SK-N-SH (cell line): ENCODE results near the gene RAVER2. TPM values are rescaled to one million over a fixed set of nuclear protein-coding genes. Genes with fewer than 3 reads are reported as not detected.

Source experiments
- CTCF ChIA-PET: fragments of 300-600, 350-600 bp; formaldehyde crosslinking; extraction: SDS; loops from one replicate; lab custom pipeline; 2021; lab: Yijun Ruan, JAX
- POLR2A ChIA-PET: fragments of 350-600 bp; sonication (Branson Sonifier 250); formaldehyde crosslinking; extraction: SDS; loops from one replicate; lab custom pipeline; 2020; ENCODE audit warnings: antibody characterized with exemption, inconsistent platforms; lab: Yijun Ruan, JAX
- DNase-seq: peaks from one replicate; pipeline ENCODE4 v3.0.0; 2012
- H2AFZ ChIP-seq: fragments of 200-600 bp; sonication (generic); 2 replicates; pipeline ENCODE4 v1.8.1; 2016; ENCODE audit warnings: antibody characterized with exemption, mild to moderate bottlenecking, low read depth
- H3F3A ChIP-seq: fragments of 200-600 bp; sonication (generic); replicated peaks from 2 replicates; pipeline ENCODE3; 2016; ENCODE audit warnings: antibody characterized with exemption, mild to moderate bottlenecking; ENCODE audit not compliant: insufficient read depth
- H3K27ac ChIP-seq, 2 experiments: fragments of 200-500 bp in 1 of 2; fragments of 200-600 bp in 1 of 2; sonication (Bioruptor generic) in 1 of 2; sonication (generic), shearing (Covaris generic) in 1 of 2; 2 replicates each; pipeline versions ENCODE4 v1.5.1 to v1.6.1; 2014 to 2016; ENCODE audit warnings: low read depth in 2 of 2, inconsistent platforms in 1 of 2, low read length in 1 of 2, mild to moderate bottlenecking in 1 of 2, mixed read lengths in 1 of 2
- H3K27me3 ChIP-seq: fragments of 200-600 bp; sonication (generic), shearing (Covaris generic); 2 replicates; pipeline ENCODE4 v1.6.1; 2016; ENCODE audit warnings: mixed run types; ENCODE audit not compliant: insufficient read depth
- H3K36me3 ChIP-seq, 2 experiments: fragments of 200-500 bp in 1 of 2; fragments of 200-600 bp in 1 of 2; sonication (Bioruptor generic) in 1 of 2; sonication (generic) in 1 of 2; replicated peaks in 1 of 2; 2 replicates each; pipeline versions ENCODE3 to v1.5.1; 2014 to 2016; ENCODE audit warnings: low read length in 1 of 2, mild to moderate bottlenecking in 1 of 2; ENCODE audit not compliant: insufficient read depth in 2 of 2, control insufficient read depth in 1 of 2
- H3K4me1 ChIP-seq, 2 experiments: fragments of 200-500 bp in 1 of 2; fragments of 200-600 bp in 1 of 2; sonication (Bioruptor generic) in 1 of 2; sonication (generic), shearing (Covaris generic) in 1 of 2; 2 replicates each; pipeline versions ENCODE4 v1.5.1 to v1.6.1; 2014 to 2016; ENCODE audit warnings: low read depth in 1 of 2, low read length in 1 of 2, mixed run types in 1 of 2; ENCODE audit not compliant: insufficient read depth in 2 of 2, control insufficient read depth in 1 of 2
- H3K4me2 ChIP-seq: fragments of 200-600 bp; sonication (generic), shearing (Covaris generic); 2 replicates; pipeline ENCODE4 v1.6.1; 2017; ENCODE audit warnings: mixed run types
- H3K4me3 ChIP-seq, 2 experiments: fragments of 200-500 bp in 1 of 2; fragments of 200-600 bp in 1 of 2; sonication (Bioruptor generic) in 1 of 2; sonication (generic), shearing (Covaris generic) in 1 of 2; 2 replicates each; pipeline versions ENCODE4 v1.5.1 to v1.8.1; 2014 to 2016; ENCODE audit warnings: low read depth in 2 of 2, inconsistent platforms in 1 of 2, low read length in 1 of 2, mild to moderate bottlenecking in 1 of 2, mixed read lengths in 1 of 2, moderate library complexity in 1 of 2
- H3K79me2 ChIP-seq: fragments of 200-600 bp; sonication (generic); 2 replicates; pipeline ENCODE4 v1.8.1; 2017; ENCODE audit warnings: mild to moderate bottlenecking; ENCODE audit not compliant: insufficient read depth
- H3K9ac ChIP-seq: fragments of 200-600 bp; sonication (generic); 2 replicates; pipeline ENCODE4 v1.6.1; 2017; ENCODE audit warnings: mixed run types
- H3K9me2 ChIP-seq: fragments of 200-600 bp; sonication (generic); 2 replicates; pipeline ENCODE4 v1.6.1; 2017; ENCODE audit warnings: mixed run types
- H3K9me3 ChIP-seq: fragments of 200-600 bp; sonication (generic); 2 replicates; pipeline ENCODE4 v1.6.1; 2017; ENCODE audit warnings: mixed run types, mild to moderate bottlenecking, moderate library complexity
- H4K20me1 ChIP-seq: fragments of 200-600 bp; sonication (generic); 2 replicates; pipeline ENCODE4 v1.6.1; 2017; ENCODE audit warnings: mild to moderate bottlenecking, mixed run types; ENCODE audit not compliant: insufficient read depth
- CHD2 ChIP-seq: fragments of 150-350 bp; IDR thresholded peaks from 2 replicates; pipeline ENCODE4 v1.6.1; 2018; ENCODE audit warnings: low read length; ENCODE audit not compliant: partially characterized antibody
- EP300 ChIP-seq, 2 experiments: IDR thresholded peaks; 2 replicates each; pipeline versions ENCODE4 v1.4.0 to v1.6.1; 2012; ENCODE audit warnings: borderline replicate concordance in 1 of 2, low read depth in 1 of 2, low read length in 1 of 2
- FOXM1 ChIP-seq: IDR thresholded peaks from 2 replicates; pipeline ENCODE4 v1.4.0; 2012; ENCODE audit warnings: low read depth, mild to moderate bottlenecking
- GABPA ChIP-seq: IDR thresholded peaks from 2 replicates; pipeline ENCODE4 v1.4.0; 2012; ENCODE audit warnings: low read depth, mild to moderate bottlenecking
- GATA2 ChIP-seq: sonication (generic); formaldehyde crosslinking; IDR thresholded peaks from 2 replicates; pipeline ENCODE4 v1.5.0; 2020; ENCODE audit warnings: mild to moderate bottlenecking, missing genetic modification reagents
- JUND ChIP-seq: IDR thresholded peaks from 2 replicates; pipeline ENCODE4 v1.4.0; 2012
- MAX ChIP-seq: IDR thresholded peaks from 2 replicates; pipeline ENCODE4 v1.4.0; 2012; ENCODE audit warnings: low read depth
- MEF2A ChIP-seq: IDR thresholded peaks from 2 replicates; pipeline ENCODE4 v1.4.0; 2012; ENCODE audit warnings: low read depth, borderline replicate concordance
- NFIC ChIP-seq: IDR thresholded peaks from 2 replicates; pipeline ENCODE4 v1.4.0; 2012; ENCODE audit warnings: borderline replicate concordance
- RCOR1 ChIP-seq: fragments of 150-350 bp; IDR thresholded peaks from 2 replicates; pipeline ENCODE4 v1.6.1; 2017; ENCODE audit warnings: antibody characterized with exemption, low read length
- RFX5 ChIP-seq: IDR thresholded peaks from 2 replicates; pipeline ENCODE4 v1.6.1; 2012; ENCODE audit warnings: mild to moderate bottlenecking, improper control_type of control experiment, low read length
- RXRA ChIP-seq: IDR thresholded peaks from 2 replicates; pipeline ENCODE4 v1.4.0; 2012; ENCODE audit warnings: low read depth, mild to moderate bottlenecking, borderline replicate concordance
- SIN3A ChIP-seq: IDR thresholded peaks from 2 replicates; pipeline ENCODE4 v1.6.1; 2012; ENCODE audit warnings: low read depth, mild to moderate bottlenecking, low read length, moderate library complexity, borderline replicate concordance
- TCF12 ChIP-seq: IDR thresholded peaks from 2 replicates; pipeline ENCODE4 v1.4.0; 2012
- USF2 ChIP-seq: fragments of 150-350 bp; IDR thresholded peaks from 2 replicates; pipeline ENCODE4 v1.6.1; 2017; ENCODE audit warnings: antibody characterized with exemption, low read length, low read depth, borderline replicate concordance
- WGBS: methylation state at CpG from one replicate; pipeline ENCODE4 v1.1.6; 2017; ENCODE audit warnings: low lambda C conversion rate; 5-methylcytosine and 5-hydroxymethylcytosine counted together
- polyA plus RNA-seq, 3 experiments: library from polyadenylated mRNA; depleted of rRNA; stranded (reverse); fragments of >200 nt; gene quantifications; 2 replicates each; pipeline ENCODE4 v1.2.3, GENCODE V29; 2012
- TF ChIP-seq, protein P1 (sequence below): IDR thresholded peaks from 2 replicates; pipeline ENCODE4 v1.4.0; 2012; ENCODE audit warnings: low read depth, borderline replicate concordance
- TF ChIP-seq, protein P2 (sequence below): IDR thresholded peaks from 2 replicates; pipeline ENCODE4 v1.4.0; 2012; ENCODE audit warnings: low read depth, borderline replicate concordance
- TF ChIP-seq, protein P3 (sequence below): fragments of 200-600 bp; sonication (generic); IDR thresholded peaks from 2 replicates; pipeline ENCODE4 v1.6.1; 2017; ENCODE audit warnings: antibody characterized with exemption, mild to moderate bottlenecking, moderate library complexity
- TF ChIP-seq, protein P4 (sequence below): IDR thresholded peaks from 2 replicates; pipeline ENCODE4; 2012

Gene RAVER2
- polyA plus RNA-seq, 1 of the 3 experiments (the other 2 are of a cell fraction), result 7.3 TPM

DNA sequence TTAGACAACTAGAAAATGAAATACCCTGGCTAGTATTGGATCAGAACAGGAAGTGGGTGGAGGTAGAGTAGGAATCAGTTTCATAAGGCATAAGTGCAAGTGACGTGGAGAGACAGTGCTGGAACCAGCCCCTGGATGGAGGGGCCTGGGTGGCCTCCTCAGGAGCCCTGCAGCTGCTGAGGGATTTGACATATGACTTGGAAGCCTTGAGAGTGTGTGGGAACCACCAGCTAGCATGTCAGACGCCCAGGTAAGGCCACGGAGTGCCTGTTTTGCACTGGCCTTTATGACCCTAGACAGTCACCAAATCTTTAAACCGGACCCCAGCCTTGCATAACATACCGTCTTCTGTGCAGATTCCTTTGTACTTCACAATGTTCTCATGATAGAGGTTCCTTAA, 94.4 kb downstream of the RAVER2 start:
- CTCF ChIA-PET, result interaction anchor here (1.0 to 1.3 kb wide), 2 partner anchors 14 to 35 kb away, joined by 3 to 6 read pairs; no protein-coding TSS in a partner anchor

DNA sequence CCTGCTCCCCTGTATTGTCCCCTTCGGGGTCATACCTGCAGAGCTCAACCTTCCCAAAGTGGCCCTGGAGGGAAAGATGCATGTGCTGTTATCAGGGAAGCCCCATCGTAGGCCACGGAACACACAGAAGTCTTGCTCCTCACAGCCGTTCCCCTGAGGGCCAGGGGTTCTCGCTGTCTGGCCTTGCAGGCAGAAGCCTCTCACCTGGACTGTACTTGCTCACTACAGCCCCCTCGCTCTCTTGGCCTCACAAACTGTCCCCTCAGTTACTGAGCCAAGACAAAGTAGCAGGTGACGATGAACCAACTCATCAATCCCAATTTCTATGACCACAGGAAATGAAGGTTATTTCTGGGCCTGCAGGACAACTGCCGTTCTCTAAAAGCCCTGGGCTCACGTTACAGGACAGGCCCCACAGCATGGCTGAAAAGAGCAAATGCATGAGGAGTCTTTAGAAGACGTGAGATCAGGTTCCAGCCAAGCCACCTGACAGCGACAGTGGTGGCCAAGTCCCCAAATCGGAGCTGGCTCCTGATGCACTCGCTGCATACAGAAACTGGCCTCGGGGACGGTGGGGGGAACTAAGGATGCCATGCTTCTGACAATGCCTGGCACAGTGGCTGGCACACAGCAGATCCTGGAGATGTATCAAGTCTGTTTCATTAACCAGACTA, 95.0 kb downstream of the RAVER2 start:
- no peaks in the 10 kb centered on the region for H3K9me3 ChIP-seq
- ChIA-PET POLR2A (no interaction called here), CTCF (interaction anchor here (1.0 to 1.3 kb wide), 2 partner anchors 15 to 34 kb away, joined by 3 to 6 read pairs; no protein-coding TSS in a partner anchor)
- no peak for TF ChIP-seq CHD2
- no peak for TF ChIP-seq MEF2A
- TF ChIP-seq RXRA, result no peak
- TF ChIP-seq RFX5, result no peak
- TF ChIP-seq, protein P1, sequence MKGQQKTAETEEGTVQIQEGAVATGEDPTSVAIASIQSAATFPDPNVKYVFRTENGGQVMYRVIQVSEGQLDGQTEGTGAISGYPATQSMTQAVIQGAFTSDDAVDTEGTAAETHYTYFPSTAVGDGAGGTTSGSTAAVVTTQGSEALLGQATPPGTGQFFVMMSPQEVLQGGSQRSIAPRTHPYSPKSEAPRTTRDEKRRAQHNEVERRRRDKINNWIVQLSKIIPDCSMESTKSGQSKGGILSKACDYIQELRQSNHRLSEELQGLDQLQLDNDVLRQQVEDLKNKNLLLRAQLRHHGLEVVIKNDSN, result no peak
- no peak for TF ChIP-seq NFIC
- TF ChIP-seq TCF12, result no peak
- no peak for TF ChIP-seq USF2
- TF ChIP-seq GABPA, result no peak
- no peak for TF ChIP-seq RCOR1
- TF ChIP-seq, protein P2, sequence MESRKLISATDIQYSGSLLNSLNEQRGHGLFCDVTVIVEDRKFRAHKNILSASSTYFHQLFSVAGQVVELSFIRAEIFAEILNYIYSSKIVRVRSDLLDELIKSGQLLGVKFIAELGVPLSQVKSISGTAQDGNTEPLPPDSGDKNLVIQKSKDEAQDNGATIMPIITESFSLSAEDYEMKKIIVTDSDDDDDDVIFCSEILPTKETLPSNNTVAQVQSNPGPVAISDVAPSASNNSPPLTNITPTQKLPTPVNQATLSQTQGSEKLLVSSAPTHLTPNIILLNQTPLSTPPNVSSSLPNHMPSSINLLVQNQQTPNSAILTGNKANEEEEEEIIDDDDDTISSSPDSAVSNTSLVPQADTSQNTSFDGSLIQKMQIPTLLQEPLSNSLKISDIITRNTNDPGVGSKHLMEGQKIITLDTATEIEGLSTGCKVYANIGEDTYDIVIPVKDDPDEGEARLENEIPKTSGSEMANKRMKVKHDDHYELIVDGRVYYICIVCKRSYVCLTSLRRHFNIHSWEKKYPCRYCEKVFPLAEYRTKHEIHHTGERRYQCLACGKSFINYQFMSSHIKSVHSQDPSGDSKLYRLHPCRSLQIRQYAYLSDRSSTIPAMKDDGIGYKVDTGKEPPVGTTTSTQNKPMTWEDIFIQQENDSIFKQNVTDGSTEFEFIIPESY, result no peak
- no peak for TF ChIP-seq EP300 (IDR thresholded peaks at IDR 0.05; ENCODE audit: borderline replicate concordance in 1 of 2, low read depth in 1 of 2, low read length in 1 of 2)
- no peak for TF ChIP-seq GATA2 (CRISPR knock-in tag)
- TF ChIP-seq JUND, result no peak
- no peak for TF ChIP-seq SIN3A
- no peak for TF ChIP-seq MAX

More for the DNA sequence above, 94.4 kb downstream of the RAVER2 start:
- DNase-seq, result no peak
- POLR2A ChIA-PET, result no interaction called here
- H3K4me1 ChIP-seq, result peaks cover 0 to 7% of the 10 kb centered on the region in 2 experiments; a peak in 2 of 4 replicates
- H3F3A ChIP-seq, result peaks cover 13% of the 10 kb centered on the region
- H3K4me2 ChIP-seq, result no peak overlapping the region
- no peak overlapping the region for H2AFZ ChIP-seq
- H3K79me2 ChIP-seq, result no peaks in the 10 kb centered on the region
- H3K27ac ChIP-seq, result no peak overlapping the region
- TF ChIP-seq GATA2 (CRISPR knock-in tag) (no peak), FOXM1 (no peak)
- TF ChIP-seq, protein P3, sequence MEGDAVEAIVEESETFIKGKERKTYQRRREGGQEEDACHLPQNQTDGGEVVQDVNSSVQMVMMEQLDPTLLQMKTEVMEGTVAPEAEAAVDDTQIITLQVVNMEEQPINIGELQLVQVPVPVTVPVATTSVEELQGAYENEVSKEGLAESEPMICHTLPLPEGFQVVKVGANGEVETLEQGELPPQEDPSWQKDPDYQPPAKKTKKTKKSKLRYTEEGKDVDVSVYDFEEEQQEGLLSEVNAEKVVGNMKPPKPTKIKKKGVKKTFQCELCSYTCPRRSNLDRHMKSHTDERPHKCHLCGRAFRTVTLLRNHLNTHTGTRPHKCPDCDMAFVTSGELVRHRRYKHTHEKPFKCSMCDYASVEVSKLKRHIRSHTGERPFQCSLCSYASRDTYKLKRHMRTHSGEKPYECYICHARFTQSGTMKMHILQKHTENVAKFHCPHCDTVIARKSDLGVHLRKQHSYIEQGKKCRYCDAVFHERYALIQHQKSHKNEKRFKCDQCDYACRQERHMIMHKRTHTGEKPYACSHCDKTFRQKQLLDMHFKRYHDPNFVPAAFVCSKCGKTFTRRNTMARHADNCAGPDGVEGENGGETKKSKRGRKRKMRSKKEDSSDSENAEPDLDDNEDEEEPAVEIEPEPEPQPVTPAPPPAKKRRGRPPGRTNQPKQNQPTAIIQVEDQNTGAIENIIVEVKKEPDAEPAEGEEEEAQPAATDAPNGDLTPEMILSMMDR, result no peak
- TF ChIP-seq, protein P4, sequence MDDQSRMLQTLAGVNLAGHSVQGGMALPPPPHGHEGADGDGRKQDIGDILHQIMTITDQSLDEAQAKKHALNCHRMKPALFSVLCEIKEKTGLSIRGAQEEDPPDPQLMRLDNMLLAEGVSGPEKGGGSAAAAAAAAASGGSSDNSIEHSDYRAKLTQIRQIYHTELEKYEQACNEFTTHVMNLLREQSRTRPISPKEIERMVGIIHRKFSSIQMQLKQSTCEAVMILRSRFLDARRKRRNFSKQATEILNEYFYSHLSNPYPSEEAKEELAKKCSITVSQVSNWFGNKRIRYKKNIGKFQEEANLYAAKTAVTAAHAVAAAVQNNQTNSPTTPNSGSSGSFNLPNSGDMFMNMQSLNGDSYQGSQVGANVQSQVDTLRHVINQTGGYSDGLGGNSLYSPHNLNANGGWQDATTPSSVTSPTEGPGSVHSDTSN, result no peak
- no peak overlapping the region for H3K4me3 ChIP-seq
- no peaks in the 10 kb centered on the region for H4K20me1 ChIP-seq
- H3K9me3 ChIP-seq, result no peaks in the 10 kb centered on the region
- no peaks in the 10 kb centered on the region for H3K9me2 ChIP-seq
- H3K9ac ChIP-seq, result no peak overlapping the region
- 87% methylated on average over 5 of the region's 5 CpGs for WGBS
- peaks cover 45 to 82% of the 10 kb centered on the region in 2 experiments for H3K36me3 ChIP-seq
- no peaks in the 10 kb centered on the region for H3K27me3 ChIP-seq

More for the DNA sequence above, 95.0 kb downstream of the RAVER2 start:
- H3K4me1 ChIP-seq, result peaks cover 0 to 5% of the 10 kb centered on the region in 2 experiments; a peak in 1 of 4 replicates
- WGBS, result 93% methylated on average over 12 of the region's 15 CpGs
- no peak for DNase-seq
- H2AFZ ChIP-seq, result no peak overlapping the region
- no peaks in the 10 kb centered on the region for H4K20me1 ChIP-seq
- H3K27me3 ChIP-seq, result no peaks in the 10 kb centered on the region
- peaks cover 7% of the 10 kb centered on the region for H3F3A ChIP-seq
- no peak overlapping the region for H3K27ac ChIP-seq
- H3K9ac ChIP-seq, result no peak overlapping the region
- peaks cover 40 to 76% of the 10 kb centered on the region in 2 experiments for H3K36me3 ChIP-seq
- H3K79me2 ChIP-seq, result no peaks in the 10 kb centered on the region
- no peak overlapping the region for H3K4me3 ChIP-seq
- no peak overlapping the region for H3K4me2 ChIP-seq
- H3K9me2 ChIP-seq, result no peaks in the 10 kb centered on the region
